Aorta (tissue), 5 donors: Measurements from ENCODE around the gene IKZF1. TPM values are rescaled to one million over a fixed set of nuclear protein-coding genes. Genes with fewer than 3 reads are reported as not detected.

ENCODE experiments used
- ATAC-seq: fragments of 200-7000 bp; cut with Tn5 transposase; one replicate; pipeline ENCODE4 v1.9.1; 2022; ENCODE audit warnings: moderate library complexity; ENCODE audit not compliant: low FRiP score
- DNase-seq, 2 donors: peaks; one replicate each; pipeline ENCODE4 v3.0.0-alpha.2; 2020
- H3K27ac ChIP-seq, 2 donors: one replicate each; pipeline ENCODE4 v1.5.1; 2013; ENCODE audit warnings: low read length in 2 of 2, mild to moderate bottlenecking in 2 of 2, moderate library complexity in 2 of 2, control low read depth in 1 of 2, inconsistent platforms in 1 of 2, low read depth in 1 of 2
- H3K27me3 ChIP-seq, 2 donors: one replicate each; pipeline ENCODE4 v1.6.1; 2013; ENCODE audit warnings: control low read depth in 1 of 2, low read length in 1 of 2, mild to moderate bottlenecking in 1 of 2, moderate library complexity in 1 of 2; ENCODE audit not compliant: insufficient read depth in 2 of 2, control insufficient read depth in 1 of 2
- H3K36me3 ChIP-seq, 2 donors: one replicate each; pipeline ENCODE4 v1.6.1; 2013; ENCODE audit warnings: control low read depth in 1 of 2, low read length in 1 of 2, mild to moderate bottlenecking in 1 of 2; ENCODE audit not compliant: insufficient read depth in 2 of 2, control insufficient read depth in 1 of 2
- H3K4me1 ChIP-seq, 2 donors: one replicate each; pipeline ENCODE4 v1.6.1; 2013; ENCODE audit warnings: low read length in 2 of 2, control low read depth in 1 of 2, mild to moderate bottlenecking in 1 of 2, moderate library complexity in 1 of 2; ENCODE audit not compliant: insufficient read depth in 2 of 2, control insufficient read depth in 1 of 2
- H3K4me3 ChIP-seq, 2 donors: one replicate each; pipeline ENCODE4 v1.5.1; 2013; ENCODE audit warnings: low read length in 2 of 2, control low read depth in 1 of 2, mild to moderate bottlenecking in 1 of 2
- H3K9me3 ChIP-seq: one replicate; pipeline ENCODE4 v1.6.1; 2013; ENCODE audit warnings: mild to moderate bottlenecking, low read length; ENCODE audit not compliant: control insufficient read depth
- WGBS, 2 donors: extraction: QIAGEN DNeasy Blood & Tissue Kit; methylation state at CpG; one replicate each; pipeline ENCODE4 v1.1.7; 2013; 5-methylcytosine and 5-hydroxymethylcytosine counted together
- intact Hi-C, 2 donors: fragments of 100-400 bp; cut with DNase I; formaldehyde crosslinking; loops; one replicate each; pipeline versions ENCODE4 v1.14.2 to v1.15.0; 2022
- polyA plus RNA-seq, 2 donors: library from polyadenylated mRNA; stranded (reverse); fragments of 200-250 nt; gene quantifications; one replicate each; pipeline ENCODE4 v1.2.3, GENCODE V29; 2013
- total RNA-seq, 2 donors: library from RNA; stranded (reverse); fragmentation: NEBNext Ultra II Directional; extraction: Animal tissue kit (Norgen Biotek cat#: 25700); gene quantifications; one replicate each; pipeline ENCODE4 v1.2.1, GENCODE V29; 2021
- donor health status: healthy with polysubstance abuse.
- donor health status: Bipolar disorder and iron deficiency.
- donor health status: DM: no; HTN: no; CAD: no.
- donor health status: DM: no; HTN: no; CAD: no.
- donor health status: DM: yes; HTN: yes; CAD: no.

The IKZF1 gene
- total and polyA plus RNA-seq, 4 donors: 2.5 to 24.4 (median 9.7) TPM

DNA sequence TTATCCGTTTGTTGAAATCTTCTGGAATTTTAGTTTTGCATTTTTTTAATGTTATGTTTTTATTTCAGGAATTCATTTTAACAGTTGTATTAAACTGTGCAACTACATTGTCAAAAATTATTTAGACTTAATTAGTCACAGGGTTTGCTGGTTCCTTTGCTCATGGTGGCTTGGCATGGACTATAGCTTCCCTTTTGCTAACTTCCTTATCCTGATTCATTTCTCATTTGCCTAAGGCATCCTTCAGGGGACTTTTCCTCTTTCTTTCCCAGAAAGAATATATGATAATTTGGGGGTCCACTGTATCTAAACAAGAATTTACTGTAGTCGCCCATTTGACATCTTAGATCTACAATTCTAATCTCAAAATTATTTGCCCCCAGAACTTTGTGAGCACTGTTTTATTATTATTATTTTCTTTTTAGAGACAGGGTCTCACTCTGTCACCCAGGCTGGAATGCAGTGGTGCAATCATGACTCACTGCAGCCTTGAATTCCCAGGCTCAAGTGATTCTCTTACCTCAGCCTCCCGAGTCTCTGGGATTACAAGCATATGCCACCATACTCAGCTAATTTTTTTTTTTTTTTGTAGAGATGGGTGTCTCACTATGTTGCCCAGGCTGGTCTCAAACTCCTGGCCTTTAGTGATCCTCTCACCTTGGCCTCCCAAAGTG, 131.8 kb downstream of the IKZF1 start:
- WGBS, 2 donors: 49 to 58% methylated on average over 3 of the region's 3 CpGs
- no peak for DNase-seq
- Histone ChIP-seq H3K27me3 (no peaks in the 10 kb centered on the region), H3K36me3 (peaks cover 0 to 4% of the 10 kb centered on the region in 2 donors), H3K9me3 (peaks cover 2% of the 10 kb centered on the region), H3K4me3 (no peak overlapping the region), H3K27ac (no peak overlapping the region), H3K4me1 (no peaks in the 10 kb centered on the region)
- ATAC-seq: no peak
- intact Hi-C loops: no loop called here

- intact Hi-C loops: no loop called here
- no peak for ATAC-seq
- H3K27me3 ChIP-seq: no peaks in the 10 kb centered on the region
- 88 to 90% methylated on average over 4 of the region's 4 CpGs for WGBS, 2 donors
- no peak overlapping the region for H3K4me3 ChIP-seq
- DNase-seq: no peak
- no peaks in the 10 kb centered on the region for H3K9me3 ChIP-seq
- H3K4me1 ChIP-seq: no peaks in the 10 kb centered on the region
- H3K27ac ChIP-seq: no peak overlapping the region
- H3K36me3 ChIP-seq: peaks cover 2 to 4% of the 10 kb centered on the region in 2 donors
Observed at GRCh38 chr7:50446542-50446960, 142.0 kb downstream of the IKZF1 start.

GRCh38 chr7:50448823-50449222, 144.3 kb downstream of the IKZF1 start:
- H3K4me3 ChIP-seq: no peak overlapping the region
- H3K36me3 ChIP-seq: peaks cover 2 to 4% of the 10 kb centered on the region in 2 donors
- DNase-seq (no peak), ATAC-seq (no peak)
- intact Hi-C loops: no loop called here
- no peaks in the 10 kb centered on the region for H3K27me3 ChIP-seq
- H3K9me3 ChIP-seq: no peaks in the 10 kb centered on the region
- H3K4me1 ChIP-seq: no peaks in the 10 kb centered on the region
- no peak overlapping the region for H3K27ac ChIP-seq

DNA sequence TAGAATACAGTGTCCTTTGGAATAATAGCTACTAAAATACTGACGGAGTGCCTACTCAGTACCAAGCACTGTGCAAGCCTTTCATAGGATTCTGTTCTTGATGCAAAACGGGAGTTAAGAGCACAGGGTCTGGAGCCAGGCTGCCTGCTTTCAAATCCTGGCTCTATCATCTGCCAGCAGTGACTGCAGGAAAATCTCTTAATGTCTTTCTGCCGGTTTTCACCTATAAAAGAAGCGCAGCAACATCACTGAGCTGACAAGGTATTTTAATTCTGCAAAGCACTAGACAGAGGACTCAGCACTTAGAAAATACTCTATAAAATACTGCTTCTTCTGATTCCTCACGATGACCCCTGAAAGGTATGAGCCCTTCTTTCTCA, 145.0 kb downstream of the IKZF1 start:
- Histone ChIP-seq H3K36me3 (peaks cover 2 to 4% of the 10 kb centered on the region in 2 donors), H3K4me1 (no peaks in the 10 kb centered on the region), H3K9me3 (no peaks in the 10 kb centered on the region), H3K27ac (no peak overlapping the region), H3K4me3 (peak overlapping the region; percentile 2 to 44), H3K27me3 (no peaks in the 10 kb centered on the region)
- intact Hi-C loops: no loop called here
- no peak for DNase-seq
- WGBS, 2 donors: 12 to 13% methylated on average over 5 of the region's 5 CpGs
- ATAC-seq: no peak

DNA sequence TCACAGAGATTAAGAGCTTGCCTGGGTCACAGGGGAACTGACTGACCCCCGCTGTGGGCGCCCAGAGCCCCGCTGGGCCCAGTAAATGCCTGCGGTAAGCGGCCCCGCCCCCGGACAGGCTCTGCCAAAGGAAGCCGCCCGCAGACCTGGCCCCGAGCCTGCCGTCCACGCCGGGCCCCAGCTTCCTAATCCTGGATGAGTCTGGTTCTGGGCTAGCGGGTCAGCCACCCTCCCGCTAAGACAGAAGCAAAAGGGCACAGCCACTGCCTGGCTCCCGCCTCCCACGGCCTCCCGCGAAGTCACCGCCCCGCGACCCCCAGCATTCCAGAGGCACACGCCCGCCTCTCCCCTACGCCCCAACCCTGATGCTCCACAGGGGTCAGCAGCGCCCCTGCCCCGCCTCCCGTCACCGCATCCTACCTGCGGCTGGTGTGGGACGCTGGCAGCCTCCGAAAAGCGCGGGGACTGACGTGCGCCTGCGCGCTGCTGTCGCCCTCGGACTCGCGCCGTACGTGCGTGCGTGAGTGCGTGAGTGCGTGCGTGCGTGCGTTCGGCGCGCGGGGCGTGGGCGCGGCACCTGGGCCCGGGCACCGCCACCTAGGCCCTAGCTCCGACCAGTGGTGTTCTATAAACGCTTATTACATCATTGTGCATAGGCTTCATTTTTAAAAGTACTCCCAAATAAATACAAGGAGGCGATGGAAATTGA, 145.5 kb downstream of the IKZF1 start, which contains the start of gene FIGNL1:
TSS of gene FIGNL1 (minus strand) at position 470 of the 709 bp plus-strand sequence. CDS start 3,063 bp downstream, outside the sequence.
- peak within 1 kb of the TSS; percentile 2 to 44 for H3K4me3 ChIP-seq
- intact Hi-C loops: no loop called here
- ATAC-seq (peak; percentile 90), DNase-seq (peak; percentile 83 to 89)
- H3K4me1 ChIP-seq: no peaks in the 10 kb centered on the region
- no peak within 1 kb of the TSS for H3K27ac ChIP-seq
- no peaks in the 10 kb centered on the region for H3K9me3 ChIP-seq
- peaks cover 2 to 4% of the 10 kb centered on the region in 2 donors for H3K36me3 ChIP-seq
- WGBS, 2 donors: 0 to 1% methylated on average over 60 to 63 of the region's 63 CpGs
- H3K27me3 ChIP-seq: no peaks in the 10 kb centered on the region

- Histone ChIP-seq H3K4me1 (no peaks in the 10 kb centered on the region), H3K27me3 (no peaks in the 10 kb centered on the region), H3K4me3 (peak overlapping the region; percentile 2 to 44), H3K9me3 (no peaks in the 10 kb centered on the region), H3K27ac (no peak overlapping the region), H3K36me3 (peaks cover 2 to 4% of the 10 kb centered on the region in 2 donors)
- intact Hi-C loops: no loop called here
- ATAC-seq: peak; percentile 45
- DNase-seq: no peak
- 16 to 23% methylated on average over 32 of the region's 32 CpGs for WGBS, 2 donors
Observed at GRCh38 chr7:50450590-50451032, 146.1 kb downstream of the IKZF1 start.

Other genes starting within 250 kb of the IKZF1 start
- gene ZPBP, start 211.5 kb upstream of the IKZF1 start, total RNA-seq: not detected
- not detected for gene ZPBP, start 211.5 kb upstream of the IKZF1 start, polyA plus RNA-seq
- 1 to 10 TPM; 5.4 to 5.9 TPM for gene FIGNL1, start 145.6 kb downstream of the IKZF1 start, total RNA-seq
- gene FIGNL1, start 145.6 kb downstream of the IKZF1 start, polyA plus RNA-seq: 1 to 10 TPM; 1.3 to 4.1 TPM